Measurements from ENCODE around the gene ERC2.

DNA sequence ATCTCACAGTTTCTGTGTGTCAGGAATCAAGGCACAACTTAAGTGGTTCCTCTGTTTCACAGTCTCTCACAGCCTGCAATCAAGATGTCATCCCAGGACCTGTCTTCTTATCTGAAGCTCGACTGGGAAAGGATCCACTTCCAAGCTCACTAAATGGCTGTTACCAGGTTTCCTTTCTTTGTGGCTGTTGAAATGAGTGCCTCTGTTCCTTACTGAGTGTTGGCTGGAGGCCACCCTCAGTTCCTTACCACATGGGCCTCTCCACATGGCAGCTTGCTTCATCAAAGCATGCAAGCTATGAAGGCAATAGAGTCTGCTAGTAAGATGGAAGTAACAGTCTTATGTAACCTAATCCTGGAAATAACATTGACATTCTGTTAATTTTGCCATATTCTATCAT, 174.0 kb downstream of the ERC2 start:
- TF ChIP-seq, protein P1, sequence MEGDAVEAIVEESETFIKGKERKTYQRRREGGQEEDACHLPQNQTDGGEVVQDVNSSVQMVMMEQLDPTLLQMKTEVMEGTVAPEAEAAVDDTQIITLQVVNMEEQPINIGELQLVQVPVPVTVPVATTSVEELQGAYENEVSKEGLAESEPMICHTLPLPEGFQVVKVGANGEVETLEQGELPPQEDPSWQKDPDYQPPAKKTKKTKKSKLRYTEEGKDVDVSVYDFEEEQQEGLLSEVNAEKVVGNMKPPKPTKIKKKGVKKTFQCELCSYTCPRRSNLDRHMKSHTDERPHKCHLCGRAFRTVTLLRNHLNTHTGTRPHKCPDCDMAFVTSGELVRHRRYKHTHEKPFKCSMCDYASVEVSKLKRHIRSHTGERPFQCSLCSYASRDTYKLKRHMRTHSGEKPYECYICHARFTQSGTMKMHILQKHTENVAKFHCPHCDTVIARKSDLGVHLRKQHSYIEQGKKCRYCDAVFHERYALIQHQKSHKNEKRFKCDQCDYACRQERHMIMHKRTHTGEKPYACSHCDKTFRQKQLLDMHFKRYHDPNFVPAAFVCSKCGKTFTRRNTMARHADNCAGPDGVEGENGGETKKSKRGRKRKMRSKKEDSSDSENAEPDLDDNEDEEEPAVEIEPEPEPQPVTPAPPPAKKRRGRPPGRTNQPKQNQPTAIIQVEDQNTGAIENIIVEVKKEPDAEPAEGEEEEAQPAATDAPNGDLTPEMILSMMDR (IDR thresholded peaks at IDR 0.05; ENCODE audit: insufficient read depth, low read length, poor library complexity, severe bottlenecking) = no peak
- no peak for TF ChIP-seq EZH2phosphoT487 (conservative IDR thresholded peaks at IDR 0.05; ENCODE audit: low read length)

All from SU-DHL-6 (cell line).